CD4-positive, alpha-beta T cell (primary cell): ENCODE results near the gene QTRT2. TPM values are rescaled to one million over a fixed set of nuclear protein-coding genes. Genes with fewer than 3 reads are reported as not detected.

ENCODE experiments used
- ATAC-seq: fragments of 200-7000 bp; cut with Tn5 transposase; one replicate; pipeline ENCODE4 v1.10.0; 2022; ENCODE audit warnings: mild to moderate bottlenecking; ENCODE audit not compliant: poor library complexity
- CTCF ChIA-PET: fragments of 350-600 bp; sonication (Branson Sonifier 250); formaldehyde crosslinking; loops from one replicate; lab custom pipeline; 2021; ENCODE audit warnings: antibody characterized with exemption, inconsistent platforms; lab: Charles Lee
- POLR2A ChIA-PET: fragments of 350-600 bp; sonication (Branson Sonifier 250); formaldehyde crosslinking; loops from one replicate; lab custom pipeline; 2021; ENCODE audit warnings: antibody characterized with exemption, inconsistent platforms; lab: Charles Lee
- DNase-seq, 14 experiments: peaks; one replicate each; pipeline ENCODE4 v3.0.0-alpha.2; 2013 to 2020; ENCODE audit warnings: mixed read lengths in 2 of 14
- H3K27ac ChIP-seq, 2 donors: one replicate each; pipeline versions ENCODE4 v1.5.1 to v1.7.0; 2013; ENCODE audit warnings: low read length in 2 of 2, low read depth in 1 of 2, mild to moderate bottlenecking in 1 of 2
- H3K27me3 ChIP-seq, 2 experiments: 1 replicate in 1 of 2; 2 replicates in 1 of 2; pipeline versions ENCODE4 v1.6.1 to v1.7.0; 2013; ENCODE audit warnings: low read length in 2 of 2, control low read depth in 1 of 2, mild to moderate bottlenecking in 1 of 2, moderate library complexity in 1 of 2; ENCODE audit not compliant: insufficient read depth in 2 of 2, control insufficient read depth in 1 of 2
- H3K36me3 ChIP-seq: one replicate; pipeline ENCODE4 v1.6.1; 2013; ENCODE audit warnings: low read length, control low read depth; ENCODE audit not compliant: insufficient read depth
- H3K4me1 ChIP-seq: one replicate; pipeline ENCODE4 v1.6.1; 2013; ENCODE audit warnings: low read length, control low read depth; ENCODE audit not compliant: insufficient read depth
- H3K4me3 ChIP-seq: one replicate; pipeline ENCODE4 v1.5.1; 2013; ENCODE audit warnings: mild to moderate bottlenecking, low read length, moderate library complexity
- H3K9me3 ChIP-seq, 2 experiments: 1 replicate in 1 of 2; 2 replicates in 1 of 2; pipeline versions ENCODE4 v1.6.1 to v1.7.0; 2013; ENCODE audit warnings: low read length in 2 of 2, mild to moderate bottlenecking in 2 of 2, control low read depth in 1 of 2, moderate library complexity in 1 of 2; ENCODE audit not compliant: control insufficient read depth in 1 of 2, insufficient read depth in 1 of 2
- H3K27ac Mint-ChIP-seq: one replicate; pipeline ENCODE4 v1.8.0; 2020; ENCODE audit warnings: mixed read lengths
- H3K27me3 Mint-ChIP-seq: one replicate; pipeline ENCODE4 v1.8.0; 2021; ENCODE audit warnings: mixed read lengths
- H3K36me3 Mint-ChIP-seq: one replicate; pipeline ENCODE4 v1.8.0; 2021; ENCODE audit warnings: low read depth, mixed read lengths
- H3K4me1 Mint-ChIP-seq: one replicate; pipeline ENCODE4 v1.8.0; 2021; ENCODE audit warnings: low read depth, mixed read lengths
- H3K4me3 Mint-ChIP-seq: one replicate; pipeline ENCODE4 v1.8.0; 2020; ENCODE audit warnings: mild to moderate bottlenecking, mixed read lengths
- H3K9me3 Mint-ChIP-seq: one replicate; pipeline ENCODE4 v1.8.0; 2020; ENCODE audit warnings: mixed read lengths
- intact Hi-C, 2 experiments: fragments of 100-400 bp; cut with DNase I in 1 of 2; cut with micrococcal nuclease in 1 of 2; formaldehyde crosslinking; loops; one replicate each; pipeline versions ENCODE4 v1.15.1 to v1.9.0; 2023 to 2025; cut with DNase I, micrococcal nuclease
- total RNA-seq, 174 experiments: library from RNA in 2 of 174; stranded (reverse) in 2 of 174; gene quantifications; one replicate each; pipeline ENCODE4 v1.2.3 and lab custom pipeline; 2021 to 2026
- TF ChIP-seq, protein P1 (sequence below): fragments of 200-600 bp; IDR thresholded peaks from one replicate; pipeline ENCODE4 v1.8.0; 2022; ENCODE audit warnings: antibody characterized with exemption, mild to moderate bottlenecking

The QTRT2 gene
- total RNA-seq, 2 experiments from 2014 or later = 22.8 to 27.0 TPM

DNA sequence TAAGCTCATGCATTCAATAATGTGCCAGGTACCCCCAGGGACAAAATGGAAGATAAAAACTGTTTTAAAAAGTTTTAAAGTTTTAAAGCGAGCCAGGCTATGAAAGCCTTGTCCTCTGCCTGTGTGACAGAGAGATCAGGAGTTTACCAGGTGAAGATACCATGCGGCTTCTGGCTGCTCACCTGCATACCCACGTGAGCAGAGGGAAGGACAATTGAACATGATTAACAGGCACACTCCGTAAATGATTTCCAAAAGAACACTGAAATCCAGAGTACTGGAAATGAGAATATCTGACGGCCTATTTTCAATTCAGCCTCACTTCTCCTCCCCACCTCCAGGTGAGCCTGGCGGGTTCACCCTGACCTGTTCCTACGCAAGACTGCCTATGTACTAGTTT lies 42.3 kb upstream of the QTRT2 start:
- Histone ChIP-seq H3K27ac (no peak overlapping the region), H3K4me1 (no peaks in the 10 kb centered on the region), H3K9me3 (no peaks in the 10 kb centered on the region), H3K36me3 (no peaks in the 10 kb centered on the region), H3K27me3 (no peaks in the 10 kb centered on the region), H3K4me3 (no peak overlapping the region)
- CTCF ChIA-PET = no interaction called here
- Mint-ChIP-seq H3K27me3 (no peaks in the 10 kb centered on the region), H3K4me1 (no peaks in the 10 kb centered on the region), H3K27ac (no peak overlapping the region), H3K9me3 (no peaks in the 10 kb centered on the region), H3K4me3 (no peak overlapping the region), H3K36me3 (peaks cover 5% of the 10 kb centered on the region)
- DNase-seq (no peak), ATAC-seq (no peak)
- POLR2A ChIA-PET = no interaction called here
- intact Hi-C loops = no loop called here
- TF ChIP-seq, protein P1, sequence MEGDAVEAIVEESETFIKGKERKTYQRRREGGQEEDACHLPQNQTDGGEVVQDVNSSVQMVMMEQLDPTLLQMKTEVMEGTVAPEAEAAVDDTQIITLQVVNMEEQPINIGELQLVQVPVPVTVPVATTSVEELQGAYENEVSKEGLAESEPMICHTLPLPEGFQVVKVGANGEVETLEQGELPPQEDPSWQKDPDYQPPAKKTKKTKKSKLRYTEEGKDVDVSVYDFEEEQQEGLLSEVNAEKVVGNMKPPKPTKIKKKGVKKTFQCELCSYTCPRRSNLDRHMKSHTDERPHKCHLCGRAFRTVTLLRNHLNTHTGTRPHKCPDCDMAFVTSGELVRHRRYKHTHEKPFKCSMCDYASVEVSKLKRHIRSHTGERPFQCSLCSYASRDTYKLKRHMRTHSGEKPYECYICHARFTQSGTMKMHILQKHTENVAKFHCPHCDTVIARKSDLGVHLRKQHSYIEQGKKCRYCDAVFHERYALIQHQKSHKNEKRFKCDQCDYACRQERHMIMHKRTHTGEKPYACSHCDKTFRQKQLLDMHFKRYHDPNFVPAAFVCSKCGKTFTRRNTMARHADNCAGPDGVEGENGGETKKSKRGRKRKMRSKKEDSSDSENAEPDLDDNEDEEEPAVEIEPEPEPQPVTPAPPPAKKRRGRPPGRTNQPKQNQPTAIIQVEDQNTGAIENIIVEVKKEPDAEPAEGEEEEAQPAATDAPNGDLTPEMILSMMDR = no peak

DNA sequence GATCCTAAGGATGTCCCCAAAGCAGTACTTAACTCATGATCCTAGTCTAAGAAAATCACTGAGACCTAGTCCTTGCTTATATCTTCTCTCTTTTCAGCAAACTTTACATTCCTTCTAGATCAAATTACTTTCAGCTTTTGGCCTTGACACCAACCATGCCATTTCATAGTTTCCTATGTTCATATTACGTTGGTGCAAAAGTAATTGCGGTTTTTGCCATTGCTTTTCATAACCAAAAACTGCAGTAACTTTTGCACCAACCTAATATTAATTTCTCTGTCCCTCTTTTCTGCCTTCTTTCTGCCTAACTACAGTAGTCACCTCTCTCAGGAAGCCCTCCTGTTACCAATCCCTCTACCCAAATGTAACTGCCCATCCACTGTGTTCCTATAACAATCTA lies 37.1 kb upstream of the QTRT2 start:
- no peak overlapping the region for H3K27ac Mint-ChIP-seq
- no peak for DNase-seq
- no peak for ATAC-seq

DNA sequence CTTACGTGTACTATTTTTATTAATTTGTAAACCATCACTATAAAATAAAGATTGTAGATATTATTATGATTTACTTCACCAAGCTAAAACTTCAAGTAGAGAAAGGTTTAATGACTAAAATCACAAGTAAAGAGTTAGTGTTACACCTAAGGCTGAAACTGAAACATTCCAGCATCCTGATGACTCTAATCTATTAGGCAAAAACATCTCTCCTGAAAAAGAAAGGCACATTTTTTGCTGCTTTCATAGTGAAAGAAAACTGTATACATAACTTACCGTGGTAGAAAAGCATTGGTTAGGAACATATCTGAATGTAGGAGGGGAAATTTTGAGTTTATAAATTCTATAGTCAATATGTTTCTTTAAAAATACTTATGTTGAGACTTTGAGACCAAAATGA lies 35.6 kb upstream of the QTRT2 start:
- POLR2A ChIA-PET = no interaction called here
- TF ChIP-seq, protein P1 = no peak

More for the DNA sequence above, 37.1 kb upstream of the QTRT2 start:
- peaks cover 4% of the 10 kb centered on the region for H3K36me3 Mint-ChIP-seq
- no peaks in the 10 kb centered on the region for H3K4me1 ChIP-seq
- TF ChIP-seq, protein P1 = no peak
- H3K9me3 Mint-ChIP-seq = no peaks in the 10 kb centered on the region
- no peak overlapping the region for H3K4me3 ChIP-seq
- CTCF ChIA-PET = no interaction called here
- H3K4me1 Mint-ChIP-seq = no peaks in the 10 kb centered on the region
- H3K27me3 ChIP-seq = no peaks in the 10 kb centered on the region
- POLR2A ChIA-PET = no interaction called here
- H3K27ac ChIP-seq = no peak overlapping the region
- H3K36me3 ChIP-seq = no peaks in the 10 kb centered on the region
- H3K9me3 ChIP-seq = no peaks in the 10 kb centered on the region
- intact Hi-C loops = no loop called here
- no peaks in the 10 kb centered on the region for H3K27me3 Mint-ChIP-seq
- no peak overlapping the region for H3K4me3 Mint-ChIP-seq

More for the DNA sequence above, 35.6 kb upstream of the QTRT2 start:
- H3K27ac ChIP-seq = no peak overlapping the region
- peaks cover 2% of the 10 kb centered on the region for H3K9me3 Mint-ChIP-seq
- ATAC-seq = no peak
- no peak for DNase-seq
- H3K27ac Mint-ChIP-seq = no peak overlapping the region
- no peak overlapping the region for H3K4me3 ChIP-seq
- H3K27me3 Mint-ChIP-seq = no peaks in the 10 kb centered on the region
- no peaks in the 10 kb centered on the region for H3K36me3 ChIP-seq
- peaks cover 4% of the 10 kb centered on the region for H3K36me3 Mint-ChIP-seq
- H3K4me3 Mint-ChIP-seq = no peak overlapping the region
- no peaks in the 10 kb centered on the region for H3K4me1 Mint-ChIP-seq
- H3K9me3 ChIP-seq = no peaks in the 10 kb centered on the region
- H3K27me3 ChIP-seq = no peaks in the 10 kb centered on the region
- CTCF ChIA-PET = no interaction called here
- intact Hi-C loops = no loop called here
- no peaks in the 10 kb centered on the region for H3K4me1 ChIP-seq
